Stimulated activated CD8-positive, alpha-beta memory T cell treated with anti-CD3 and anti-CD28 coated beads, Interleukin-15, amount 100 ng/mL, for 24 hours (primary cell): ENCODE results near the gene FITM2.
"Not testable (repeated sequence)": the region's sequence is repeated elsewhere in the genome, so short reads cannot be mapped to it uniquely, and the experiment has no call there.

Source experiments
- DNase-seq: peaks from one replicate; pipeline ENCODE4 v3.0.0-alpha.2; 2020; ENCODE audit warnings: low read depth

FITM2 gene

GRCh38 chr20:44331201-44331600 lies 20.2 kb upstream of the FITM2 start:
- no peak for DNase-seq

GRCh38 chr20:44328428-44328827 lies 17.4 kb upstream of the FITM2 start:
- DNase-seq, result no peak

- not testable (repeated sequence) for DNase-seq
Observed at GRCh38 chr20:44327748-44328147, 16.7 kb upstream of the FITM2 start.

- no peak for DNase-seq
Observed at GRCh38 chr20:44326391-44327159, 15.6 kb upstream of the FITM2 start.

GRCh38 chr20:44324343-44324742 lies 13.3 kb upstream of the FITM2 start:
- no peak for DNase-seq

- no peak for DNase-seq
Observed at GRCh38 chr20:44319839-44320422, 8.9 kb upstream of the FITM2 start.

GRCh38 chr20:44314870-44315269 lies 3.9 kb upstream of the FITM2 start:
- no peak for DNase-seq

GRCh38 chr20:44309763-44310663 lies 989 bp downstream of the FITM2 start:
- no peak for DNase-seq

GRCh38 chr20:44306927-44307326 lies 4.1 kb downstream of the FITM2 start:
- DNase-seq, result no peak

- no peak for DNase-seq
Observed at GRCh38 chr20:44304383-44304782, 6.6 kb downstream of the FITM2 start.

- no peak for DNase-seq
Observed at GRCh38 chr20:44302736-44303135, 8.3 kb downstream of the FITM2 start.

- no peak for DNase-seq
Observed at GRCh38 chr20:44302026-44302669, 8.9 kb downstream of the FITM2 start.

GRCh38 chr20:44301285-44301684 lies 9.7 kb downstream of the FITM2 start:
- no peak for DNase-seq

GRCh38 chr20:44299011-44299535 lies 11.9 kb downstream of the FITM2 start:
- not testable (repeated sequence) for DNase-seq

- no peak for DNase-seq
Observed at GRCh38 chr20:44297721-44298120, 13.3 kb downstream of the FITM2 start.

- no peak for DNase-seq
Observed at GRCh38 chr20:44296011-44296410, 15.0 kb downstream of the FITM2 start.

- DNase-seq, result no peak
Observed at GRCh38 chr20:44291754-44292153, 19.2 kb downstream of the FITM2 start.

GRCh38 chr20:44288252-44288651 lies 22.8 kb downstream of the FITM2 start:
- no peak for DNase-seq

- DNase-seq, result no peak
Observed at GRCh38 chr20:44287272-44288097, 23.5 kb downstream of the FITM2 start.

GRCh38 chr20:44284032-44284431 lies 27.0 kb downstream of the FITM2 start:
- DNase-seq, result no peak

- no peak for DNase-seq
Observed at GRCh38 chr20:44282192-44282591, 28.8 kb downstream of the FITM2 start.
